NCI-H748 (cell line): ENCODE measurements around the gene ZNF345.

ENCODE experiments used
- DNase-seq: peaks from one replicate; lab custom pipeline; 2025; ENCODE audit not compliant: unreplicated experiment; lab: John Stamatoyannopoulos, UW

ZNF345 gene

GRCh38 chr19:36850559-36851442 is at the start of gene ZNF345:
Gene ZNF345 (plus strand): TSS chr19:36850876. CDS start chr19:36876831, 25,955 bp downstream.
- peak; percentile 98 for DNase-seq

GRCh38 chr19:36805364-36805763 is 45.3 kb upstream of the ZNF345 start:
- no peak for DNase-seq

- DNase-seq = no peak
These were observed 43.6 kb upstream of the ZNF345 start for GRCh38 chr19:36807029-36807428.

DNA sequence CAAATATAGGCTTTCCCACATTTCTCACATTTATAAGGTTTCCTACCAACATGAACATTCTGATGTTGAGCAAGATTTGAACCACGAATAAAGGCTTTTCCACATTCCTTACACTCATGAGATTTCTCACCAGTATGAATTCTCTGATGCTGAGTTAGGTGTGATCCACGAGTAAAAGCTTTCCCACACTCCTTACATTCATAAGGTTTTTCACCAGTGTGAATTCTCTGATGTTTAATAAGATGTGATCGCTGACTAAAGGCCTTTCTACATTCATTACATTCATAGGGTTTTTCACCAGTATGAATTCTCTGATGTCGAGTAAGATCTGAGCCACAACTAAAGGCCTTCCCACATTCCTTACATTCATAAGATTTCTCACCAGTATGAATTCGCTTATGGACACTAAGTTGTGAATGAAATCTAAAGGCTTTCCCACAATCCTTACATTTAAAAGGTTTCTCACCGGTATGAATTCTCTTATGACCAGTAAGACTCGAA is 31.5 kb upstream of the ZNF345 start:
- no peak for DNase-seq

DNA sequence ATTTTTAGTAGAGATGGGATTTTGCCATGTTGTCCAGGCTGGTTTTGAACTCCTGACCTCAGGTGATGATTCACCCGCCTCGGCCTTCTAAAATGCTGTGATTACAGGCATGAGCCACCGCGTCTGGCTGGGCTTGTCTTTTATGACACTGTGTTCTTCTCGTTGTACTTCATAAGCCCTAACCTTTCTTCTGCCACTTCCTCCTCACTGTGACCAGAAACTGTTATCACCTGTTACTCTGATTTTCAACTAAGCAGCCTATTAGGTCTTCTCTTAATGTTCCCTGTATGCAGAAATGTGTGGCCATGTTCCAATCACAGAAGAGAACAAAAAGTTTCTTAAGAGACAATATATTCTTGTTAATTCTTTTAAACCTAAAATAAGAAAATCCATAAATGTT is 28.9 kb upstream of the ZNF345 start:
- no peak for DNase-seq

DNA sequence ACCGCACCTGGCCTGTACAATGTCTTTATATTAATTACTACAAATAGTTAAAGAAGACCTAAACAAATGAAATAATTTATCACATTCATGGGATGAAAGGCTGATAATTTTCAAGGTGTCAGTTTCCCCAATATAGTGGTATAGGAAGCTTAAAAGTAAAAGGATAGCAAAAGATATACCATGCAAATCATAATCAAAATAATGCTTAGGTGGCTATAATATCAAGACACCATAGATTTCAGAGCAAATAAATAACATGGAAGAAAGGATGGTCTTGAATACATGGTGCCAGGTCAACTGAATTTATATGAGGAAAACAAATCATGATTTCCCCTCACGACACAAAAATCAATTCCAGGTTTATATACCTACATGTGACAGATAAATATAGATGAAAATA is 17.2 kb upstream of the ZNF345 start:
- no peak for DNase-seq

- DNase-seq = no peak
These were observed 13.3 kb upstream of the ZNF345 start for GRCh38 chr19:36837176-36837905.

DNA sequence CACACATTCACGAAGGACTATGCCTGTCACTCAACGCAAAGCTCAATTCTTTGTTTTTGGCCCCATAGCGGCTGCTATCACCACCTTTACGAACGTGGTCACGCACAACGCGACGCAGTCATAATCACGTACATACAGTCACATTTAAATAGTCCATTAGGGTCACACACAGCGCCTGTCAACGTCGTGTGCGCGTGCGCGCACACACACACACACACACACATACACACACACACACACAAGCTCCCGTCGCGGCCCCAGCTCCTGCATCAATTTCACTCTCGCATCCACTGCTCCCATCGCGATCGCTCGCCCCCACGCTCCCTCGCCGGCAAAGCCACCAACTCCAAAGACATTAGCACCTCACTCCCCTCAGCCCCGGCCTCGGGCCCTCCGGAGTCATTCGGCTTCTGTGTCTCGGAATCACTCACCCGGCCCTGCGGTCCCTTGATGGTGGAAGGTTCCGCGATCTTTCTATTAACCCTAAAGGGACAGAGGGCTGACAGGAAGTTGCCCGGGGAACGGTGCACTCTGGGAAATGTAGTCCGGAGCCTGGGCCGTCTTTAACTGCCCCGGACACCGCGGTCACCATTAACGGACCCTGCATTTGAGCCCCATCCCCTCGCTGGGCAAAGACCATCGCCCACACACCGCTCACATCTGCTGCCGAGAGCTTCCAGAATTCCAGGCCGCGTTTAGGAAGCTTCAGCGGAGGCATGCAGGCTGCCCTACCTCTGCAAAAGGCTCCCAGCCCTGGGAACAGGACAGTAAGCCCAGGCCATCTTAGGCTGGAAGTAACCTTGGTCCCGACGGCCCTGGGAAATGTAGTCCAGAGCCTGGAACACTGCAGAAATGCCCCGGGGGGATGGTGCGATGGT is 12.5 kb upstream of the ZNF345 start, which contains the start of gene ZNF790:
ZNF790 (minus strand) TSS at position 482 of the 878 bp plus-strand sequence. CDS start 12,768 bp downstream, outside the sequence.
- DNase-seq = peak; percentile 96

DNA sequence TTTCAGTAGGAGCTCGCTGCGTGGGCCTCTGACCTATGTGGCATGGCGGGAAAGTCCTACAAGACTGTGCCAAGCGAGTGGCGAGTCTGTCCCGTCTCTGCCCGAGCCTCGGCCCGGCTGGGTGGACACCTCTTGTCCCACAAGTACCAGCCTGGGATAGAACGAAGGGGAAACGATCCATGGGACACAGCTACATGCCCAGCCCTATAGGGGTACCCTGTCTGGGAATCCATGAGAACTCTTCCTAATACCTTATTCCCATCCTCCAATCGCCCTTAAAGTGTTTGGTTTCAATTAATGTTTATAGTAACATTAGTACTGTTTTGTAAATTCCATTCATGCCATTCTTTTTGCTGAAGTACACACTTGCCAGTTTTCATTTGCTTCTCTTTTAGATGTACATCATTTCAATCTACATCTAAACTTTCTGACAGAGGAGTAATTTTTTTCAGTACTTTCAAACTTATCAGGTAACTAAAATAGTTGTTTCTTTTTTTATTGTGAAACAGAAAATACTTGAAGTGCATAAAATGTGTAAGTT is 11.8 kb upstream of the ZNF345 start:
- no peak for DNase-seq

GRCh38 chr19:36847968-36848367 is 2.7 kb upstream of the ZNF345 start:
- no peak for DNase-seq

DNA sequence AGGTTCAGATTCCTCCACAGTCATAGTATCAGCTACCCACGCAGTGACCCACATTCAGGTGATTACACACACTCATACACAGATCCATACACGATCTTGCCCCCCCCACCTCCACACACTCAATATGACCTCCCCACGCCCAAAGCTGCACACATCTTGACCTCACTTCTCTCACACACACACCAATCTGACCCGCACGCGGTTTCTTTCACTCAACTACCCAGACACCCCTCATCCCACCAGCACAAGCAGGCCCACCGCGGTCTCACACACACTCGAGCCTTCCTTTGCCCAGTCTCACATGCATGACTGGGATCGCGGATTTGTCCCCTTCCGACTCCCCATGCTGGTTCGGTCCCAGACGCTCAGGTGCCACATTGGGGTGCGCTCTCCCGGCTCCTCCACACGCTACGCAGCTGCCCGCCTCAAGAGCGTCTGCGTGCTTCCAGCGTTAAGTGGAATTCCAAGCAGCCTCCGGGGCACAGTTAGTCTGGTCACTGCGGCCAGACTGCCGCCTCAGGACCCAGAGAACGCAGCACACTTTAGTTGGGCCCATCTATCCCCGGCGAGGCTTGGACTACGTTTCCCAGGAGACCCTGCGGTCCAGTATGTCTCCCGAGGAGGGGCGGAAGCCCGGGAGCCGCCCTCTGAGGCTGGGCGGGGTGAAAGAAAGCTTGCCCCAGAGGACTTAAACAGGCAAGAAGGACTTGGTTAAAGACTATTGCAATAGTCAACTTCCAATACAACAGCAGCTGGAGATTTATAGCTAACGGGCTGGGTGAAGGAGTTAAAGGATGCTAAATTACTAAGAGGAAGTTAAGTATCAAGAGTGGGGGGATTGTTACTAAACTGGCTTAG is 746 bp upstream of the ZNF345 start:
- peak; percentile 94 for DNase-seq

DNA sequence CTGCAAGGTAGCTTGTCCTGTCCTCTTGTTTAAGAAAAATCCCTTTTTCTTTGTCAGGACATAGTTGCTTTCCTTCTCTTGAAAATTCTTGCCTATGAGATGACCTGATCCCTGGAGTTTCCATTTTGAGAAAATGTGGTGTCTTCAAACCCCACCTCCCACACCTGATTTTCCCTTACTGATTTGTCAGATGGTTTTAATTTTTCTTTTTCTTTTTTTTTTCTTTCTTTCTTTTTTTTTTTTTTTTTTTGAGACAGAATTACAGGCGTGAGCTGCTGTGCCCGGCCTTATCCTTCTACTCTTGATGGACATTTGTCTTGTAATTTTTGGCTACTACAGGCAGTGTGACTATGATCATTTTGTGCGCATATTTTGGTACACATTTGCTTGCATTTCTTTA is 1.2 kb downstream of the ZNF345 start:
- no peak for DNase-seq

GRCh38 chr19:36876993-36877938 is 26.6 kb downstream of the ZNF345 start:
- no peak for DNase-seq

DNA sequence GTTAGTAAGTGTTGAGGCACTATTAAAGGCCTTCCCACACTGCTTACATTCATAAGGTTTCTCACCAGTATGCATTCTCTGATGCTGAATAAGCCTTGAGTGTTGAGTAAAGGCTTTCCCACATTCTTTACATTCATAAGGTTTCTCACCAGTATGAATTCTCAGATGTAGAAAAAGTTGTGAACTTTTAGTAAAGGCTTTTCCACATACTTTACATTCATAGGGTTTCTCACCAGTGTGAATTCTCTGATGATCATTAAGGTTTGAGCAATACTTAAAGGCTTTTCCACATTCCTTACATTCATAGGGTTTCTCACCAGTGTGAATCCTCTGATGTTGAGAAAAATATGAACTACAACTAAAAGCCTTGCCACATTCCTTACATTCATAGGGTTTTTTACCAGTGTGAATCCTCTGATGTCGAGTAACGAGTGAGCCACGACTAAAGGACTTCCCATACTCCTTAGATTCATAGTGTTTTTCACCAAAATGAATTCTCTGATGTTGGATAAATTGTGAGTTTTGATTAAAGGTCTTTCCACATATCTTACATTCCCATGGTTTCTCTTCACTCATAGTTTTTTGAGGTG is 41.2 kb downstream of the ZNF345 start:
- DNase-seq = no peak

DNA sequence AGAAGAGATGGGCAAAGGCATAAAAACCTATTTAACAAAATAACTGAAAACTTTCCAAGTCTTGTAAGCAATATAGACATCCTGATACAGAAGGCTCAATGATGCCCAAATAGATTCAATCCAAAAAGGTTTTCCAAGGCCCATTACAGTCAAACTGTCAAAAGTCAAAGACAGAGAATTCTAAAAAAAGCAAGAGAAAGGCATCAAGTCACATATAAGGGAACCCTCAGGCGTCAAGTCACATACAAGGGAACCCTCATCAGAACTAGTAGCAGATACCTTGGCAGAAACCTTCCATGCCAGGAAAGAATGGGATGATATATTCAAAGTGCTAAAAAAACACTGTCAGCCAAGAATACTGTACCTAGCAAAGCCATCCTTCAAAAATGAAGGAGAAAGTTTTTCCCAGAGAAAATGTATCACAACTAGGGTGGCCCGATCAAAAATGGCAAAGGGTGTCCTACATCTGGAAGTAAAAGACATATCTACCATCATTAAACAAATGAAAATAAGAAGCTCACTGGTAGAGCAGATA is 44.2 kb downstream of the ZNF345 start:
- no peak for DNase-seq

- DNase-seq = no peak
These were observed 47.7 kb downstream of the ZNF345 start for GRCh38 chr19:36898422-36898821.

- peak; percentile 94 for DNase-seq
These were observed 65.5 kb downstream of the ZNF345 start, which contains the start of the genes ZNF568 and ZNF829 for GRCh38 chr19:36915992-36916830. Gene ZNF568 (plus strand): TSS chr19:36916332. CDS start chr19:36922771, 6,439 bp downstream. Gene ZNF829 (minus strand): TSS chr19:36916291. CDS start chr19:36915167, 1,124 bp downstream.
